Parathyroid adenoma (tissue), 2 donors: ENCODE data around the gene ALOXE3.

Experiments used
- H2AFZ ChIP-seq: fragments of 300-600 bp; sonication (generic); one replicate; pipeline ENCODE4 v1.7.0; 2017; ENCODE audit warnings: antibody characterized with exemption, mild to moderate bottlenecking
- H3K27ac ChIP-seq: fragments of 300-600 bp; sonication (generic); one replicate; pipeline ENCODE4 v1.7.0; 2017
- H3K27me3 ChIP-seq: fragments of 300-600 bp; sonication (generic); one replicate; pipeline ENCODE4 v1.7.0; 2017; ENCODE audit warnings: low read length; ENCODE audit not compliant: control insufficient read depth, insufficient read depth
- H3K36me3 ChIP-seq: fragments of 300-600 bp; sonication (generic); one replicate; pipeline ENCODE4 v1.7.0; 2017; ENCODE audit warnings: low read length; ENCODE audit not compliant: control insufficient read depth, insufficient read depth
- H3K4me1 ChIP-seq: fragments of 300-600 bp; sonication (generic); one replicate; pipeline ENCODE4 v1.7.0; 2017; ENCODE audit warnings: control low read depth
- H3K4me2 ChIP-seq: fragments of 300-600 bp; sonication (generic); one replicate; pipeline ENCODE4 v1.7.0; 2017; ENCODE audit warnings: low read length
- H3K4me3 ChIP-seq: fragments of 300-600 bp; sonication (generic); one replicate; pipeline ENCODE4 v1.7.0; 2017; ENCODE audit warnings: low read depth, low read length
- H3K79me2 ChIP-seq: fragments of 300-600 bp; sonication (generic); one replicate; pipeline ENCODE4 v1.7.0; 2017; ENCODE audit warnings: control low read depth
- H3K9ac ChIP-seq: fragments of 300-600 bp; sonication (generic); one replicate; pipeline ENCODE4 v1.7.0; 2017; ENCODE audit warnings: mild to moderate bottlenecking
- H3K9me3 ChIP-seq: fragments of 300-600 bp; sonication (generic); one replicate; pipeline ENCODE4 v1.7.0; 2017; ENCODE audit warnings: low read length; ENCODE audit not compliant: control insufficient read depth
- TF ChIP-seq, protein P1 (sequence below): fragments of 300-600 bp; sonication (generic); IDR thresholded peaks from one replicate; pipeline ENCODE4 v1.7.0; 2017; ENCODE audit warnings: antibody characterized with exemption, mild to moderate bottlenecking
- donor health status: primary hyperparathyroidism.

Gene ALOXE3

DNA sequence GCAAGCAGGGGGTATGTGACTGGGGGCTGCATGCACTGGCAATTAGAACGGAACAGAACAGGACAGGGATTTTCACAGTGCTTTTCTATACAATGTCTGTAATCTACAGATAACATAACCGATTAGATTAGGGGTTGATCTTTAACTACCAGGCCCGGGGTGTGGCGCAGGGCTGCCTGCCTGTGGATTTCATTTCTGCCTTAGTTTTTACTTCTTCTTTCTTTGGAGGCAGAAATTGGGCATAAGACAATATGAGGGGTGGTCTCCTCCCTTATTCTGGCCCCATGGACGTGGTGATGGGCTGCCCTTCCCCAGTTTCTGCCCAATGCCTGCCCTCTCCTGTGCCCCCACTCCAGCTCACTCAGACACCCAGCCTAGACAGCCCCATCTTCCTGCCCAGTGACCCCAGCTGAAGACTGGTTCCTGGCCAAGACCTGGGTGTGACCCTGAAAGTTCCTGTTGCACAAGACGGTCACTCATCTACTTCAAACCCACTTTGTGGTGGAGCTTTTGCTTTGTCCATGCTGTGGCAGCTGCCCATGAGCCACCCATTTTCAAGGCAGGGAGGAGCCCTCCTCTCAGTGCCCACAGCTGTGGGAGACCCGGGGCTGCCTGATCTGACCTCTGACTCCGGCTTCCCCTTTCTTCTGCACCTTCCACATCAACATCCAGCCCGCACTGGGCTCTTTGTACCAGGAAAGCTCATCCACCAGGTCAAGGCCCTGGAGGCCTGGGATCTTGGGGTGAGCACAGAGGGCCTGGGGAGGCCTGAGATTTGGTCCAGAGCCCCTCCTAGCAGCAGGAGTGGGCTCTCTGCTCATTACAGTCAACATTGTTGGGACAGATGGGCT, 49.4 kb downstream of the ALOXE3 start:
- H3K4me3 ChIP-seq = no peak overlapping the region
- H3K4me1 ChIP-seq = peaks cover 4% of the 10 kb centered on the region
- H3K27me3 ChIP-seq = no peaks in the 10 kb centered on the region
- H3K36me3 ChIP-seq = no peaks in the 10 kb centered on the region
- H3K79me2 ChIP-seq = no peaks in the 10 kb centered on the region
- H3K27ac ChIP-seq = no peak overlapping the region
- no peak overlapping the region for H3K9ac ChIP-seq
- H3K9me3 ChIP-seq = no peaks in the 10 kb centered on the region
- H2AFZ ChIP-seq = no peak overlapping the region
- TF ChIP-seq, protein P1, sequence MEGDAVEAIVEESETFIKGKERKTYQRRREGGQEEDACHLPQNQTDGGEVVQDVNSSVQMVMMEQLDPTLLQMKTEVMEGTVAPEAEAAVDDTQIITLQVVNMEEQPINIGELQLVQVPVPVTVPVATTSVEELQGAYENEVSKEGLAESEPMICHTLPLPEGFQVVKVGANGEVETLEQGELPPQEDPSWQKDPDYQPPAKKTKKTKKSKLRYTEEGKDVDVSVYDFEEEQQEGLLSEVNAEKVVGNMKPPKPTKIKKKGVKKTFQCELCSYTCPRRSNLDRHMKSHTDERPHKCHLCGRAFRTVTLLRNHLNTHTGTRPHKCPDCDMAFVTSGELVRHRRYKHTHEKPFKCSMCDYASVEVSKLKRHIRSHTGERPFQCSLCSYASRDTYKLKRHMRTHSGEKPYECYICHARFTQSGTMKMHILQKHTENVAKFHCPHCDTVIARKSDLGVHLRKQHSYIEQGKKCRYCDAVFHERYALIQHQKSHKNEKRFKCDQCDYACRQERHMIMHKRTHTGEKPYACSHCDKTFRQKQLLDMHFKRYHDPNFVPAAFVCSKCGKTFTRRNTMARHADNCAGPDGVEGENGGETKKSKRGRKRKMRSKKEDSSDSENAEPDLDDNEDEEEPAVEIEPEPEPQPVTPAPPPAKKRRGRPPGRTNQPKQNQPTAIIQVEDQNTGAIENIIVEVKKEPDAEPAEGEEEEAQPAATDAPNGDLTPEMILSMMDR = no peak
- no peak overlapping the region for H3K4me2 ChIP-seq

DNA sequence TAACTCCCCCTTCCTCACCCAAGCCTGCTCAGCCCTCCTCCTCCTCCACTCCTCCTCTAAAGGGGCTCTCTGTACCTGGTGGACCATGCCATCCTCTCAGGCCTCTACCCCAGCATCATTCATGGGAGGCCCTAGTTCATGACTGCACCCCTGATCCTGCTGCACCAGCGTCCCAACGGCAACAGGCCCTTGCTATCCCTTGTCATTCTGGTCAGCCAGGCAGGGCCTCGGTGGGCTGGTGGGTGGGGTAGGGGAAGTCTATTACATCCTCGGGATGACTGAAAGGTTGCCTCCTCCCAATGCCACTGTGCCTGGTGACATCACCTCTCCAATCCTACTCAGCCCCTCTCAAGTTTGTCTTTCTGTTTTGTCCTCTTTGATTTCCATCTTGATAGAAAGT, 50.5 kb downstream of the ALOXE3 start:
- TF ChIP-seq, protein P1 = no peak
- Histone ChIP-seq H3K79me2 (no peaks in the 10 kb centered on the region), H3K9ac (no peak overlapping the region), H3K4me3 (no peak overlapping the region), H3K36me3 (no peaks in the 10 kb centered on the region), H3K9me3 (no peaks in the 10 kb centered on the region), H3K27ac (no peak overlapping the region), H3K4me1 (peaks cover 3% of the 10 kb centered on the region), H3K27me3 (no peaks in the 10 kb centered on the region), H3K4me2 (no peak overlapping the region), H2AFZ (no peak overlapping the region)

DNA sequence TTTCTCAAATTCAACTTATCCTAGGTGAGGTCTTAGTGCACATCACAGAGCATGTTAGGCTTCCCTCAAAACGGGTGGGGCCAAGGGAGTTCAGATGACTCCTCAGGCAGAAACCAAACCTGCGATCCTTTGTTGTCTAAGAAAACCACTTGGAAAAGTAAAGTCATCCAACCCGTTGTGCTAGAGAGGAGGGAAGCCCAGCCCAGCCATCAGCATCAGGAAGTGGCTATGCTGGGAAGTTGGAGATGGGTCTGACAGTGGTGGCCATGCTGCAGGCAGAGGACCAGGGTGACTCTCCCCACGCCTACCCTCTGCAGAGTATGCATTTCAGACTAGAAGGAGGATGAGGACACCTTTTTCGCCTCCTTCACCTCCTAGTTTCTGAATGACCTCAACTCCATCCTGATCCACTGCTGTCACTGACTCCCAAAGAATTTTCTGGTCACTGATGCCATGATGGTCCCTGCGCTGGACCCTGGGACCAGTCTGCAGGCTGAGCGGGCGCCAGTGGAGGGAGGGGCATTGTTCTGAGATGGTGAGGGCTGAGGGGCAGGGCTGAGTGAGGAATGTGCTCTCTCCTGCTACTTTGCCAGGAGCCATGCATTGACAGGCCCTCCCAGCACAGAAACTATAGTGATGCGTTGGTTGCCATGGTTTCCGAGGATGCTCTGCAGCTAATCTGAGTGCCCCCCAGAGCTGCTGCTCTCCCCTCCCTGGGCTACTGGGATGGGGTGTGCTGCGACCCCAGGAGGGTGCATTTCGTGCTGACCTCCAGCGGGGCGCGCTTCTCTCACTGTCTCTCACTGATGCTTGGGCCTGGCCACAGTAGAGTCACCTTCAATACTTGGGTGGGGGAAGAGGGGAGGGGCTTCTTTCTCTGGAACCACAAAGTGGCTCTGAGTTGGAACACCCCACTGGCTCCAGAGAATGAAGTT, 51.2 kb downstream of the ALOXE3 start:
- Histone ChIP-seq H3K27ac (no peak overlapping the region), H3K4me3 (no peak overlapping the region), H3K4me2 (no peak overlapping the region), H3K36me3 (no peaks in the 10 kb centered on the region), H3K9ac (no peak overlapping the region), H3K27me3 (no peaks in the 10 kb centered on the region), H3K9me3 (no peaks in the 10 kb centered on the region), H3K4me1 (peaks cover 7% of the 10 kb centered on the region), H3K79me2 (no peaks in the 10 kb centered on the region), H2AFZ (no peak overlapping the region)
- TF ChIP-seq, protein P1 = no peak

DNA sequence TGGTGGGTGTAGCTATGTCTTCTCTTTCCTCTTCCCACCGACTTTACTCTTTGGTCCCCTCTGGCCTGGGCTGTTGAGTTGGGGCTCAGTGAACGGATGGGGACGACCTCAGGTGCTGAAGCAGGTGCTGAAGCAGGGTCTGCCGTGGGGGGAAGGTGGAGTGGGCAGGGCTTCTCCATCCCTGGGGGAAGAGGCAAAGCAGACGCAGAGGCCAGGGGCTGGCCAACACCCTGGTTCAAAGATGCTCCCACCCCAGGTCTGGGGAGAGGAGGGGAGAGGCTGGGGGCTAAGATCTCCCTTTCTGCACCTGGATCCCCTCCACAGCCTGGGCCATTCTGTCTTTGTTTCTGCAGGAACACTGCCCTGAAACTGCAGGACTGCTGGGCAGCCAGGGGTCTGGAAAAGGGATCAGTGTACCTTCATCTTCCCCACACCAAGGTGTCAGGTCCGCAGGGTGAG, 53.7 kb downstream of the ALOXE3 start:
- TF ChIP-seq, protein P1 = no peak
- Histone ChIP-seq H3K4me2 (no peak overlapping the region), H3K4me1 (peaks cover 7% of the 10 kb centered on the region), H3K36me3 (no peaks in the 10 kb centered on the region), H3K9me3 (no peaks in the 10 kb centered on the region), H3K4me3 (no peak overlapping the region), H3K27ac (no peak overlapping the region), H2AFZ (no peak overlapping the region), H3K9ac (no peak overlapping the region), H3K27me3 (no peaks in the 10 kb centered on the region), H3K79me2 (no peaks in the 10 kb centered on the region)
